ENCODE data around the gene KRT9.

- no peak for TF ChIP-seq POLR2AphosphoS5 (IDR thresholded peaks at IDR 0.05)
- no peak for TF ChIP-seq CTCF (IDR thresholded peaks at IDR 0.05)
These were observed 20.5 kb downstream of the KRT9 start for GRCh38 chr17:41551365-41551764.

Data from prostate gland (tissue), 2 donors.